DMS53 treated with DMSO at 0.1 percent for 48 hours (cell line): ENCODE data around the gene NFS1.
"Not testable (repeated sequence)": the region's sequence is repeated elsewhere in the genome, so short reads cannot be mapped to it uniquely, and the experiment has no call there.

Source experiments
- DNase-seq: peaks from one replicate; lab custom pipeline; 2025; ENCODE audit not compliant: unreplicated experiment; lab: John Stamatoyannopoulos, UW

Gene NFS1

DNA sequence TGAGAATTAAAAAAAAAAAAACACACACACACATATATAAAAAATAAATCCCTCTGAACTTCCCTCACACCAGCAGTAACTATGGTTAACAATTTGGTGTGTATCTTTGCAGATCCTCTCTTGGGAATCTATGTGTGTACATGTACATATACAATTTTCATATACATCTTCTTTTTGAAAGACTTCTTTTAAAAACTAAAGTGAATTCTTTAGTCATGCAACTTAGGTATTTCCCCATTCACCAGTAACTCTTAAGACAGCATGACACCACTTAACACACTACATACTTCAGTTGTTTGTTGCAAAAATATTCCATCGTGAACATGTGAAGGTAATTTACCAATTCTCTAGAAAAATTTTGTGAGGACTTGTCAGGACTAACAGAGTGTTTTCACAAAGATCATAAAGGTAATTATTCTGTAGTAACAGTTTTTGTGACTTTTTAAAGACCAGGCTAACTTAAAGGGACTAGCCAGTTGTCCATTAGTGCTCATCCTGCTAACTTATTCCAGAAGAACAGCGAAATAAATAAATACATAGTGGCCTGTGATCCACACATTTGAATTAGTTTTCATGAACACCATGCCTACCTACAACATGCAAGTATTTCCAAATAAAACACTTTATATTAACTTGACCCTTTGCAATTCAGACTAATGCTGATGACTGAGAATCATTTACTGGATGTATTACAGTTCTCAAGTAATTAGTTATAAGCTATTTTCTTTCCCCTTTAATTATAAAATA is 30.9 kb upstream of the NFS1 start:
- no peak for DNase-seq

DNA sequence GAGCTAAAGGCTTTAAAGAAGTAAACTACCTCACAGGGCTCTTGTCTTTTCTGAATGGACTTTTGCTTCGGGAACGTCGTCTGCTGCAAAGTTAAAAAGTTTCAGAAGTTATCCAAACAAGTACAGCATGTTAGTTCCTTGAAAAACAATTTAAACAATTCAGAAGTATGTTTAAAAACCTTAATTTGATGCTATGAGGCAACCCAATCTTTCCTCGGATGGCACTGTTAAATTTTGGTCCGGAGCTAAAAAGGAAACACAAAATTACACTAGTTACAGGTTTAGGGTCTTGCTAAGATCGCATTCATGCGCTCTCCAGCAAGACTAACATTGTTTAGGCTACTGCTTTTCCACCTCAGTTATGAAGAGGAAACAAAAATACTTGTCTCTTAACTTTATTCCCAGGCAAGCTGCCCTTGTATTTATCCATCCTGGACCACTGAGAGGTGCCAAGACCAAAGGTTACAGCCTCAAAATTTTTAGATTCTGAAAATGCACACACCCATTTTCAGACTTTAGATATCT is 30.2 kb upstream of the NFS1 start:
- DNase-seq, result no peak

DNA sequence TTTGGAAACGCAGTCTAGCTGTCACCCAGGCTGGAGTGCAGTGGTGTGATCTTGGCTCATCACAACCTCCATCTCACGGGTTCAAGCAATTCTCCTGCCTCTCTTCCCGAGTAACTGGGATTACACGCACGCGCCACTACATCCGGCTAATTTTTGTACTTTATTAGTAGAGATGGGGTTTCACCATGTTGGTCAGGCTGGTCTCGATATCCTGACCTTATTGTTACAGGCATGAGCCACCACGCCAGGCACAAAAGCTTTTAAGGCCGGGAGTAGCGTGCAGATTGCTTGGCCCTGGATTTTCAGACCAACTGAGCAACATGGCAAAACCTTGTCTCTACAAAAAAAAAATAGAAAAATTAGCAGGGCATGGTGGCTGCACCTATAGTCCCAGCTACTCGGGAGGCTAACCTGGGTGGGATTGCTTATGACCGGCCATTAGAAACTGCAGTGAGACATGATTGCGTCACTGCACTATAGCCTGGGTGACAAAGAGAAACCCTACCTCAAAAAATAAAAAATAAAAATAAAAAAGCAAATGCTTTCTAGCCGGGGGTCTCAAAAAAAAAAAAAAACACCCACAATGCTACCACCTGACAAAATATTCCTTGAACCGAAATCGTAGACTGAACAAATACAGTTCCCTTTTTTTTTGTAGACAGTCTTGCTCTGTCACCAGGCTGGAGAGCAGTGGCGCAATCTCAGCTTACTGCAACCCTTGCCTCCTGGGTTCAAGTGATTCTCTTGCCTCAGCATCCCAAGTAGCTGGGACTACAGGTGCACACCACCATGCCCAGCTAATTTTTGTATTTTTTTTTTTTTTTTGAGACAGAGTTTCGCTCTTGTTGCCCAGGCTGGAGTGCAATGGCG is 27.9 kb upstream of the NFS1 start:
- no peak for DNase-seq

DNA sequence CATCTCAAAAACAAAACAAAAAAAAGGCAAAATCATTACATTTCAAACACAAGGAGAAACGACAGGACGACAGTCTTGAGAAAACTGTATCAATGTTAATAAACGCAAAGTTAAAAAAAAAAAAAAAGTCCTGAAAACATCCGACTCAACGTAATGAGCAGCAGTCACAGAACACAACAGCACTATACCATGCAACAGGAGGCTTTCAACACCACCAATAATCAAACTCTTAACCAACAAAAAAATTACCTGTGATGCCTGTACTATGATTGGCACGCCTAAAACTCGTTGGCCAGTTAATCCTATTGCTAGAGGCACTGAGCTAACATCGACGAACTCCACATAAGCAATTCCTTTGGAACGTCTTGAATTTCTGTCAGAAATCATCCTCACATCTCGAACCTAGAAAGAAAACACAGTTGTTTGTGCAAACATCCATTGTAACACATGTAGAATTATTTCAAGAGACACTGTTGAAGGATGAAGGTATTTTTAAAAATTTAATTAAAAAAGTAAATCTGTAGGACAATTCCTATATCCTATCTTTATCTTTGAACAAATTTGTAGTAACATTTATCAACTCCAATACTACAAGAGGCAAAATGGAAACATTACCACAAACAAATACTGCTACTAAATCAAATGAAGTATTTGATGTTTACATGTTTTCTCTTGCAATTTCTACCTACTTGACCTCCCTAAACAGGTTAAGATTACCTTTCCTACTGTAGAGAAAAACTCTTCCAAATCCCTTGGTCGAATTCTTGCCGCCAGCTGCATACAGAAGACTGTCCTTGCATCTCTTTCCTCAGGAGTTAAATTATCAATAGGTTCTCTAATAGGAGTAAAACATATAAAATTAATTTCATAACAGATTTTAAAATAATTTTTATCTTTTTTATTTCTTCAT is 25.4 kb upstream of the NFS1 start:
- DNase-seq, result no peak

DNA sequence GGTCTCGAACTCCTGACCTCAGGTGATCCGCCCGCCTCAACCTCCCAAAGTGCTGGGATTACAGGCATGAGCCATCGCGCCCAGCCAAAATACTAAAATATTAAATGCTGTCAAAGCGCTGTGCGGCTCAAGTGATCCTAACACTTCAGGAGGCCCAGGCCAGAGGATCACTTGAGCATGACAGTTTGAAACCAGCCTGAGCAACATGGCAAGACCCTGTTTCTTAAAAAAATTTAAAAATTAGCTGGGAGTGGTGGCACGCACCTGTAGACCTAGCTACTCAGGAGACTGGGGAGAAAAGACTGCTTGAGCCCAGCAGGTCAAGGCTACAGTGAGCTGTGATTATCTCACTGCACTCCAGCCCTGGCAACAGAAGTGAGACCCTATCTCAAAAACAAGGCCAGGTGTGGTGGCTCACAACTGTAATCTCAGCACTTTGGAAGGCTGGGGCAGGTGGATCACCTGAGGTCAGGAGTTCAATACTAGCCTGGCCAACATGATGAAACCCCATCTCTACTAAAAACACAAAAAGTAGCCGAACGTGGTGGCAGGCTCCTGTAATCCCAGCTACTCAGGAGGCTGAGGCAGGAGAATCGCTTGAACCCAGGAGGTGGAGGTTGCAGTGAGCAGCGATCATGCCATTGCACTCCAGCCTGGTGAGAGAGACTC is 24.6 kb upstream of the NFS1 start:
- not testable (repeated sequence) for DNase-seq

DNA sequence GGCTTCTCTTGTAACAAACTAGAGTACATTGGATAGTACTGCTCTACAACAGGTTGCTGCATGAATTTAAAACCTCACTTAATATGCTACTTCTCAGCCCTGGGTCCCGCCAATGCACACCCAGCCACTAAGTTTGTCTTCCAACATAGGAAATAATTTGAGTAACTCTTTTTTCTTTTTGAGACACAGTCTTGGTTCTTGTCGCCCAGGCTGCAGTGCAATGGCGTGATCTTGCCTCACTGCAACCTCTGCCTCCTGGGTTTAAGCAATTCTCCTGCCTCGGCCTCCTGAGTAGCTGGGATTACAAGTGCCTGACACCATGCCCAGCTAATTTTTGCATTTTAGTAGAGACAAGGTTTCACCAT is 24.1 kb upstream of the NFS1 start:
- DNase-seq, result not testable (repeated sequence)

DNA sequence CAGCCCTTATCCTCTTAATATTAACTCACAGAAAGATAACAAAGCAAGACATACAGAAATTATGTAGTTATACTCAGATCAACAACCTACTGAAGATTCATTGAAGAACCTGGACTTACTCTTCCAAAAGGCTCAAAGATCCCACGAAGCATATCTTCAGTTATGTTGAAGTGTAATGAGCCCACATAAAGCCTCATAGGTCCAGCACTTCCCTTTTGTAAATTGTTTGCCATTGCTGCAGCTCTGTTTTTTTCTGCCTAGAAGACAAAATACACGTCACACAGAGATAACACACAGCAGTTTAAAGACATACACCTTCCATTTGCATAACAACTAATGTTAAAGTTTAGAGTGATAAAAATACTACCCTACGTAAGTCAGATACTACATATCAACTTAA is 22.5 kb upstream of the NFS1 start:
- DNase-seq, result no peak

DNA sequence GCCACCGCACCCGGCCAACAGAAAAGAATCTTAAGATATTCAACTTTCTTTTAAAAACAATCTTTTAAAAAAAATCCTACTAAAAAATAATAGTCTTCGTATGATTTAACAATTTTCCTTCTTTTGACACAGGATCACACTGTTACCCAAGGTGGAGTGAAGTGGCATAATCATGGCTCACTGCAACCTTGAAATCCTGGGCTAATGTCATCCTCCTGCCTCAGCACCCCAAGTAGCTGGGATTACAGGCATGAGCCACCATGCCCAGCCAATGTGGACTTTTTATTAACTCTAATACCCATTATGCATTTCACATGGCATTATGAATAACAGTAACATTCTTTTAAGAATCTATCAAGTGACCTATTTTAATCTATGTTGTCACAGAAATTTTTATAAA is 22.1 kb upstream of the NFS1 start:
- no peak for DNase-seq

DNA sequence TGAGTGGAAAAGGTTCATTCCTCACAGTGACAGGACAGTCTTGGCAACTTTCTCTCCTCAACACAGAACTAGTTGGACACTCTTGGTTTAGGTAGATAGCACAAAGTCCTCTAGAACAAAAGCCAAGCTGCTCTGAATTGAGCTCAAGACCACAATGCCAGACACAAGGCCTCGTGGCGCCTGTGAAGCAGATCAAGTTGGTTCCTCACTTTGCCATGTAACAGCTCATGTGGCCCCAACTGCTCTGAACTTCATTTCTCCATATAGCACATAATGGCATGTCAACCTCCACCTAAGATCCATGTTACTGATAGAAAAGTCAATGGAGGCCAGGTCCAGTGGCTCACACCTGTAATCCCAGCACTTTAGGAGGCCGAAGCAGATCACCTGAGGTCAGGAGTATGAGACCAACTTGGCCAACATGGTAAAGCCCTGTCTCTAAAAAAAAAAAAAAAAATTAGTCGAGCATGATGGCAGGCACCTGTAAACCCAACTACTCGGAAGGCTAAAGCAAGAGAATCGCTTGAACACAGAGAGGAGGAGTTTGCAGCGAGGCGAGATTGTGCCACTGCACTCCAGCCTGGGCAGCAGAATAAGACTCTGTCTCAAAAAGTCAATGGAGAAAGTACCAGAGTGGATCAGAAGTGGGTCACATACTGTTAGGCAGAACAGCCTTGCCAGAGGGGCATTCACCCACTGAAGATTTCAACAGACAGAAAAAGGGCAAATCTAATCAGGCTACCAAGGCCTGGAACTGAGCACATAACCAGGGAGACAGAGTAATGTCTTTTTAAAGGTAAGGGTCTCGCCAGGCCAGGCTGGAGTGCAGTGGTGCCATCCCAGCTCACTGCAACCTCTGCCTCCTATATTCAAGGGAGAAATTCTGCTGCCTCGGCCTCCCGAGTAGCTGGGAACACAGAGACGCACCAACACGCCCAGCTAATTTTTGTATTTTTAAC is 21.3 kb upstream of the NFS1 start:
- DNase-seq, result no peak

DNA sequence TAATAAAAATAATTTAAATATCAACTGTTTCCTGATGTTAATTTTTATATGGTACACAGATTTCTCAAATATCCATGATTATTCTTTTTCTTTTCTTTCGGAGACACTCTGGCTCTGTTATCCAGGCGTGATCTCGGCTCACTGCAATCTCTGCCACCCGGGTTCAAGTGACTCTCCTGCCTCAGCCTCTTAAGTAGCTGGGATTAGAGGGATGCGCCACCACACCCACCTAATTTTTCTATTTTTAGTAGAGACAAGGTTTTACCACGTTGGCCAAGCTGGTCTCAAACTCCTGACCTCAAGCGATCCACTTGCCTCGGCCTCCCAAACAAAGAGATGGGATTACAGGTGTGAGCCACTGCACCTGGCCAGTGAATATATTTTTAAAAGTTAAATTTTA is 20.6 kb upstream of the NFS1 start:
- no peak for DNase-seq

DNA sequence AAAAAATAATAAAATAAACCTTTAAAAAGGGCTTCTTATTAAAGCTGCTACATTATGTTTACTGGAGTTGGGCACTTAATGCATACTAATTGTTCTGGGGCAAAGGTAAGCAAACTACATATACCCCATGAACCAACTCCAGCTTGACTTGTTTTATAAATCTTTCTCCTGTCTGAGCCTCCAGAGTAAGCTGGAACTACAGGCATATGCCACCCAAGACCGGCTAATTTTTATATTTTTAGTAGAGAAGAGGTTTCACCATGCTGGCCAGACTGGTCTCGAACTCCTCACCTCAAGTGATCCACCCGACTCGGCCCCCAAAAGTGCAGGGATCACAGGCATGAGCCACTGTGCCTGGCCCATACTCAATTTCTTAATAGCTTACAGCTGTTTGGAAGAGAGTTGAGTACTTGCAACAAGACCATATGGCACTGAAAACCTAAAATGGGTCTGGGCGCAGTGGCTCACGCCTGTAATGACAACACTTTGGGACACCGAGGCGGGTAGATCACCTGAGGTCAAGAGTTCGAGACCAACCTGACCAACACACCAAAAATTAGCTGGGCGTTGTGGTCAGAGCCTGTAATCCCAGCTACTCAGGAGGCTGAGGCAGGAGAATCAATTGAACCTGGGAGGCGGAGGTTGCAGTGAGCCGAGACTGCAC is 20.0 kb upstream of the NFS1 start:
- no peak for DNase-seq

DNA sequence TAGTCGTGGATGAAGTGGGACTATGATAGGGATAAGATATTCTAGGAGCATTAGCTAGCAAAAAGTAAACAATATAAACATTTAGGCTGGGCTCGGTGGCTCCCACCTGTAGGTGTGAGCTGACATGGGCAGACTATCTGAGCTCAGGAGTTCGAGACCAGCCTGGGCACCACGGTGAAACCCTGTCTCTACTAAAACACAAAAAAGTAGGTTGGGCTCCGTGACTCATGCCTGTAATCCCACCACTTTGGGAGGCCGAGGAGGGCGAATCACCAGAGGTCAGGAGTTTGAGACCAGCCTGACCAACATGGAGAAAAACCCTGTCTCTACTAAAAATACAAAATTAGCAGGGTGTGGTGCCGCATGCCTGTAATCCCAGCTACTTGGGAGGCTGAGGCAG is 19.2 kb upstream of the NFS1 start:
- DNase-seq, result not testable (repeated sequence)

DNA sequence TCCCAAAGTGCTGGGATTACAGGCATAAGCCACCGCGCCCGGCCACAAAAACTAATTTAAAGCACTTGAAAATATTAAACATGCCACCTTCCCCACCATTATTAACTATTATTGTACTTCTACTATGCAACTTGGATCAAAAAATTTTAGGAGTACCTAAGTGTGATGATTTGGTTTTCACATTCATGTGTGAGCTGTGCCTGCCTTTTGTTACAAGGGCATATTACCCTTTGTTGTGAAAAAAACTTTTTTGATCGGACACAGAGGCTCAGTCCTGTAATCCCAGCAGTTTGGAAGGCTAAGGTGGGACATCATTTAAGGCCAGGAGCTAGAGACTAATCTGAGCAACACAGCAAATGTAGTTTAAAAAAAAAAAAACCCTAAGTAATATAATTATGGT is 17.2 kb upstream of the NFS1 start:
- no peak for DNase-seq

DNA sequence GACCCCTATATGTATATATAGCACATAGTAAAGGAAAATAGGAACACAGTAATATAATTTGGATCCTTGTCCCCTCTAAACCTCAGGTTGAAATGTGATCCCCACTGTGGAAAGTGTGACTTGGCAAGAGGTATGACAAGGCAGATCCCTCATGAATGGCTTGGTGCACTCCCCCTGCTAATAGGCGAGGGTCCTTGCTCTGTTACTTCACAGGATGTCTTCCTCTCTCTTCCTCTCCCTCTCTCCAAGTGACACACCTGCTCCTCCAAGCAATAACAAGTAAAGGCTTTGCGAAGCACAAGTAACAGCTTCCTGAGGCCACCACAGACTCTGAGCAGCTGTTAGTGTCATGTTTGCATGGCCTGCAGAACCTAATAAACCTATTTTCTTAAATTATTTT is 16.5 kb upstream of the NFS1 start:
- DNase-seq, result no peak

DNA sequence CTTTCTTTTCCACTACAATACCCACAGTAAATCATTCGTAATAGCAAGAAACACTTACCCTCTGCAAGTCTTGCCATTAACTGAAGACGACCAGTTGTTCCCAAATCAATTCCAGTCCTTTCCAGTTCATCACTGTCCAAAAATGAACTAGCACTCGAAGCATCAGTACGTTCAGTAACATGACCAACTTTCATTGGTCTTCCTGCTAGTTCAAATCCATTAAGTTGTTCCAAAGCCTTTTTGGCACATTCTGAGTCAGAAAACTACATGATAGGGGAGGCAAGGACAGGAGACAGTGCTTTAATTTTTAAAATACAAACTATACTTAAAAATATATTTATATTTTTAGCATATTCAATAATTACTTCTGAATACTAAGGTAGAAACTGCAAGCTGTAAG is 15.0 kb upstream of the NFS1 start:
- no peak for DNase-seq

DNA sequence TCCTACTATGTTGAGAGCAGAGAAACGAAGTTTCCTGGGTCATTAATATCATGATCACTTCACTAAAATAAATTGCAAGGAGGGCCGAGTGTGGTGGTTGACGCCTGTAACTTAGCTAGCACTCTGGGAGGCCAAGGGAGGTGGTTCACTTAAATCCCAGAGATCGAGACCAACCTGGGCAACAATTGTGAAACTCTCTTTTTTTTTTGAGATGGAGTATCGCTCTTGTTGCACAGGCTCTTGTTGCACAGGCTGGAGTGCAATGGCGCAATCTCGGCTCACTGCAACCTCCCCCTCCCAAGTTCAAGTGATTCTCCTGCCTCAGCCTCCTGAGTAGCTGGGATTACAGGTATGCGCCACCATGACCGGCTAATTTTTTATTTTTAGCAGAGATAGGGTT is 14.0 kb upstream of the NFS1 start:
- DNase-seq, result not testable (repeated sequence)

DNA sequence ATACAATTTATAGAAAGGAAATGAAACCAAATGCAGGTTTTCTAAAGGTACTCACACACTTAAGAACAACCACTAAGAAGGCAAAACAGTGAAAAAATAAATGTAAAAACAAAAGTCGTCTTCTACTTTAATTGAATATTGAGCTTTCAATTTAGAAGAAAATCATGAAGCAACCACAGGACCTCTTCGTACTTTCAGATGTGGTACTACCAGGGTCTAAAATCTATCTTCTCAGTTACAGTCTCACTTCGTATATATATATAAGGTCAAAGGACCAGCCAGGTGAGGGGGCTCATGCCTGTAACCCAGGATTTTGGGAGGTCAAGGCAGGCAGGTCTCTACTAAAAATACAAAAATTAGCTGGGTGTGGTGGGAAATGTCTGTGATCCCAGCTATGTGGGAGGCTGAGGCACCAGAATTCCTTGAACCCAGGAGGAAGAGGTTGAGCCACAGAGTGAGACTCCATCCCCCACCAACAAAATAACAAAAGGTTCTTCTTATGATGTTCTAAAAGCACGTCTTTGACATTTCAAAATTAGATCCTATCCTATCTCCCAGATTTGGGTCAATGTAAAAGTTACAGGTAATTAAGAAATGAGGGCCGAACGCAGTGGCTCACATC is 12.5 kb upstream of the NFS1 start:
- no peak for DNase-seq

DNA sequence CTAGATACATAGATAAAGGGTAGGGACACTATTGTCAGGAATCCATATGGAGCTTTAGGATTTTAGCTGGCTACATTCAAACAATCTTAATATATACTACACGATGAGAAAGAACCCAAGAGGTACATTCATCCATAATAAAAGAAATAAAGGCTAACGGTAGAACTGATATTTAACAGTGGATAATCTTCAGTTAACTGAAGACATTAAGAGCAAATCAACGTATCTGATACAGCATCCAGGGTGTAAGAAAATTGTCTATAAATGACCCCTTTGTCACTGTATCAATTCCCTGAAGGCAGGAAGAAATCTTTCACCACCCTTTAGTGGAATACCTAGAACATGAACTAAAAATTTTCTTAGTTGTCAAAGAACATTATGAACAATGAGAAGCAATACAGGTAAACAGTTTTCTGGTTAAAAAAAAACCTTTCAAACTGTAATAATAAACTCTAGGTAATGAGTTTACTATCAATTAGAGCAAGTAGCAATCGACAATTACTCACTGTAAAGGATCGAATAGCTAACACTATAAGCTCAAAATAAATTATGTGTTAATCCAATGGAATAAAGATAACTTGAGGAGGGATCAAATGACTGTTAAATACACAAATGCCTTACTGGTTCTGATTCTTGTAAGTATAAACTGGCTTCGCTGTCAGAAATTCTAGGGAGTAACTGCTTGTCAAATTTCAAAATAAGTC is 11.9 kb upstream of the NFS1 start:
- DNase-seq, result no peak
